H1 (cell line): ENCODE measurements around the gene LRRC17. TPM values are rescaled to one million over a fixed set of nuclear protein-coding genes. Genes with fewer than 3 reads are reported as not detected.

Experiments used
- CTCF ChIA-PET: fragments of 300-600 bp; sonication (Branson Sonifier 250); formaldehyde crosslinking; loops from one replicate; lab custom pipeline; 2021; ENCODE audit not compliant: partially characterized antibody; lab: Charles Lee
- POLR2A ChIA-PET: fragments of 300-600 bp; sonication (Branson Sonifier 250); formaldehyde crosslinking; loops from one replicate; lab custom pipeline; 2021; ENCODE audit warnings: inconsistent platforms; ENCODE audit not compliant: partially characterized antibody; lab: Charles Lee
- DNase-seq, 2 experiments: peaks; one replicate each; pipeline versions ENCODE4 v3.0.0 to v3.0.0-alpha.2; 2010 to 2022; ENCODE audit warnings: low spot score in 2 of 2, low read depth in 1 of 2, mixed read lengths in 1 of 2
- FAIRE-seq: peaks from 2 replicates; lab custom pipeline; 2011; peaks lifted over from hg19 to GRCh38; lab: Jason Lieb, UNC
- H2AFZ ChIP-seq: 2 replicates; pipeline ENCODE4 v1.8.1; 2012; ENCODE audit warnings: low read length, inconsistent platforms
- H2AK5ac ChIP-seq: 2 replicates; pipeline ENCODE4 v1.6.1; 2013; ENCODE audit warnings: low read depth, low read length
- H2BK120ac ChIP-seq: replicated peaks from 2 replicates; pipeline ENCODE3; 2013; ENCODE audit warnings: low read depth, low read length, inconsistent platforms
- H2BK12ac ChIP-seq: 2 replicates; pipeline ENCODE4 v1.6.1; 2013; ENCODE audit warnings: low read depth, low read length
- H2BK15ac ChIP-seq: 2 replicates; pipeline ENCODE4 v1.6.1; 2013; ENCODE audit warnings: low read length
- H2BK20ac ChIP-seq: 2 replicates; pipeline ENCODE4 v1.6.1; 2013; ENCODE audit warnings: low read length
- H2BK5ac ChIP-seq: 2 replicates; pipeline ENCODE4 v1.6.1; 2013; ENCODE audit warnings: low read depth, low read length
- H3K14ac ChIP-seq: 2 replicates; pipeline ENCODE4 v1.6.1; 2013; ENCODE audit warnings: inconsistent platforms; ENCODE audit not compliant: insufficient read length
- H3K18ac ChIP-seq: 2 replicates; pipeline ENCODE4 v1.6.1; 2013; ENCODE audit warnings: low read length; ENCODE audit errors: extremely low read depth
- H3K23ac ChIP-seq: 2 replicates; pipeline ENCODE4 v1.6.1; 2013; ENCODE audit warnings: inconsistent platforms; ENCODE audit not compliant: insufficient read length
- H3K23me2 ChIP-seq: 2 replicates; pipeline ENCODE4 v1.6.1; 2013; ENCODE audit warnings: low read depth, low read length
- H3K27ac ChIP-seq: 2 replicates; pipeline ENCODE4 v1.6.1; 2011; ENCODE audit warnings: low read depth, low read length, inconsistent platforms
- H3K27me3 ChIP-seq, 4 experiments: replicated peaks in 1 of 4; 1 replicate in 1 of 4; 2 replicates in 3 of 4; pipeline versions ENCODE4 v1.6.1 to v1.8.1; 2011 to 2013; ENCODE audit warnings: low read length in 3 of 4, mild to moderate bottlenecking in 3 of 4, inconsistent platforms in 2 of 4, mixed read lengths in 2 of 4, moderate library complexity in 1 of 4; ENCODE audit not compliant: control insufficient read depth in 3 of 4, insufficient read depth in 3 of 4; ENCODE audit errors: extremely low read depth in 1 of 4
- H3K36me3 ChIP-seq, 4 experiments: 2 replicates each; pipeline versions ENCODE4 v1.6.1 to v1.8.1; 2011 to 2013; ENCODE audit warnings: mild to moderate bottlenecking in 4 of 4, low read length in 3 of 4, moderate library complexity in 2 of 4, control low read depth in 1 of 4, inconsistent platforms in 1 of 4; ENCODE audit not compliant: insufficient read depth in 4 of 4, control insufficient read depth in 2 of 4
- H3K4ac ChIP-seq: replicated peaks from 2 replicates; pipeline ENCODE3; 2013; ENCODE audit warnings: low read length, low read depth, mixed read lengths, inconsistent platforms; ENCODE audit not compliant: insufficient read length
- H3K4me1 ChIP-seq, 4 experiments: replicated peaks in 1 of 4; 1 replicate in 1 of 4; 2 replicates in 3 of 4; pipeline versions ENCODE4 v1.6.1 to v1.8.1; 2011 to 2013; ENCODE audit warnings: low read length in 3 of 4, inconsistent platforms in 2 of 4, mixed read lengths in 1 of 4; ENCODE audit not compliant: insufficient read depth in 4 of 4, control insufficient read depth in 3 of 4
- H3K4me2 ChIP-seq, 2 experiments: 2 replicates each; pipeline versions ENCODE4 v1.6.1 to v1.8.1; 2011 to 2013; ENCODE audit warnings: low read depth in 2 of 2, low read length in 2 of 2, control low read depth in 1 of 2, inconsistent platforms in 1 of 2, mild to moderate bottlenecking in 1 of 2; ENCODE audit not compliant: insufficient read depth in 1 of 2
- H3K4me3 ChIP-seq, 4 experiments: fragments of 200-600, 300-600 bp in 1 of 4; sonication (generic), shearing (Covaris generic), sonication (Bioruptor Twin) in 1 of 4; 2 replicates each; pipeline versions ENCODE4 v1.5.1 to v1.8.1; 2011 to 2016; ENCODE audit warnings: low read length in 4 of 4, low read depth in 3 of 4, control low read depth in 2 of 4, inconsistent platforms in 2 of 4, mild to moderate bottlenecking in 2 of 4, mixed read lengths in 1 of 4, moderate library complexity in 1 of 4; ENCODE audit not compliant: insufficient read depth in 2 of 4; ENCODE audit errors: extremely low read depth in 1 of 4
- H3K56ac ChIP-seq: replicated peaks from 2 replicates; pipeline ENCODE3; 2013; ENCODE audit warnings: low read depth, mild to moderate bottlenecking, mixed read lengths, low read length, inconsistent platforms; ENCODE audit not compliant: insufficient read length
- H3K79me1 ChIP-seq: 2 replicates; pipeline ENCODE4 v1.6.1; 2013; ENCODE audit warnings: low read depth, low read length, control low read depth
- H3K79me2 ChIP-seq, 2 experiments: 2 replicates each; pipeline versions ENCODE4 v1.6.1 to v1.8.1; 2012 to 2013; ENCODE audit warnings: low read length in 2 of 2, mild to moderate bottlenecking in 2 of 2, inconsistent platforms in 1 of 2; ENCODE audit not compliant: insufficient read depth in 2 of 2, control insufficient read depth in 1 of 2
- H3K9ac ChIP-seq, 4 experiments: replicated peaks in 1 of 4; 1 replicate in 1 of 4; 2 replicates in 3 of 4; pipeline versions ENCODE4 v1.6.1 to v1.8.1; 2011 to 2013; ENCODE audit warnings: low read depth in 3 of 4, low read length in 3 of 4, control low read depth in 2 of 4, mild to moderate bottlenecking in 2 of 4, moderate library complexity in 2 of 4, inconsistent platforms in 1 of 4; ENCODE audit errors: extremely low read depth in 1 of 4
- H3K9me3 ChIP-seq, 2 experiments: 2 replicates each; pipeline versions ENCODE4 v1.6.1 to v1.8.1; 2012 to 2013; ENCODE audit warnings: mild to moderate bottlenecking in 2 of 2, moderate library complexity in 2 of 2, control low read depth in 1 of 2, inconsistent platforms in 1 of 2, low read depth in 1 of 2, low read length in 1 of 2, mixed read lengths in 1 of 2; ENCODE audit not compliant: insufficient read depth in 2 of 2
- H4K20me1 ChIP-seq, 2 experiments: replicated peaks in 1 of 2; 2 replicates each; pipeline versions ENCODE3 to v1.8.1; 2011 to 2013; ENCODE audit warnings: inconsistent platforms in 2 of 2, low read length in 2 of 2, mild to moderate bottlenecking in 1 of 2; ENCODE audit not compliant: insufficient read depth in 2 of 2, control insufficient read depth in 1 of 2
- H4K5ac ChIP-seq: 2 replicates; pipeline ENCODE4 v1.6.1; 2013; ENCODE audit warnings: low read length, low read depth, mixed read lengths, inconsistent platforms; ENCODE audit not compliant: insufficient read length
- H4K8ac ChIP-seq: 2 replicates; pipeline ENCODE4 v1.8.0; 2013; ENCODE audit warnings: mild to moderate bottlenecking, moderate library complexity, low read length, inconsistent platforms; ENCODE audit not compliant: insufficient read depth; ENCODE audit errors: extremely low read depth
- H4K91ac ChIP-seq: replicated peaks from 2 replicates; pipeline ENCODE3; 2013; ENCODE audit warnings: low read length, mixed read lengths, inconsistent platforms; ENCODE audit not compliant: insufficient read length
- ASH2L ChIP-seq: fragments of 200-600, 300-600 bp; sonication (generic); IDR thresholded peaks from one replicate; pipeline ENCODE4 v1.7.1; 2017; ENCODE audit warnings: low read length
- BCL11A ChIP-seq, 2 experiments: IDR thresholded peaks; one replicate each; pipeline ENCODE4 v1.6.1; 2011; ENCODE audit warnings: low read depth in 2 of 2, low read length in 2 of 2, mild to moderate bottlenecking in 2 of 2
- POLR2A ChIP-seq, 2 experiments: IDR thresholded peaks; 1 replicate in 1 of 2; 2 replicates in 1 of 2; pipeline ENCODE4 v1.6.1; 2011; ENCODE audit warnings: low read depth in 2 of 2, low read length in 2 of 2, mild to moderate bottlenecking in 2 of 2; ENCODE audit errors: control extremely low read depth in 1 of 2
- SAP30 ChIP-seq: fragments of 300-600 bp; sonication (generic); IDR thresholded peaks from 2 replicates; pipeline ENCODE4 v1.7.1; 2012; ENCODE audit warnings: low read length, moderate library complexity, mild to moderate bottlenecking, inconsistent platforms; ENCODE audit not compliant: insufficient read depth, insufficient replicate concordance
- TEAD4 ChIP-seq: IDR thresholded peaks from 2 replicates; pipeline ENCODE4 v1.6.1; 2012; ENCODE audit warnings: low read depth, low read length, inconsistent platforms, mixed read lengths
- WGBS, 2 experiments: shearing (Covaris generic) in 1 of 2; methylation state at CpG; one replicate each; pipeline versions ENCODE4 v1.1.6 to v1.1.7; 2013 to 2015; ENCODE audit warnings: low lambda C conversion rate in 2 of 2, mixed read lengths in 2 of 2, inconsistent platforms in 1 of 2, low coverage in 1 of 2, missing lambda C conversion rate in 1 of 2; ENCODE audit not compliant: insufficient replicate concordance in 2 of 2, insufficient coverage in 1 of 2, insufficient read length in 1 of 2; ENCODE audit errors: extremely low coverage in 1 of 2, missing lambda C conversion rate in 1 of 2; 5-methylcytosine and 5-hydroxymethylcytosine counted together
- polyA plus RNA-seq, 7 experiments: library from polyadenylated mRNA; depleted of rRNA in 3 of 7; stranded (reverse) in 5 of 7; unstranded in 2 of 7; fragments of >200 nt in 5 of 7; fragments of 200-250 nt in 2 of 7; gene quantifications; 1 replicate in 5 of 7; 2 replicates in 1 of 7; 4 replicates in 1 of 7; pipeline versions ENCODE4 v1.2.1 to v1.2.3, GENCODE V29; 2011 to 2013; ENCODE audit warnings: missing spikeins in 2 of 7, mixed read lengths in 2 of 7
- total RNA-seq: library from RNA; stranded (reverse); fragmentation: NEBNext Ultra II Directional; extraction: Animal tissue kit (Norgen Biotek cat#: 25700); gene quantifications from 2 replicates; pipeline ENCODE4 v1.2.1, GENCODE V29; 2021

LRRC17 gene
- total and polyA plus RNA-seq, 2 of the 8 experiments (the other 6 are each of a cell fraction or from before 2014, with no cell fraction given): 3.0 TPM

- peak overlapping the region; percentile 44 for H3K27ac ChIP-seq
Measured at GRCh38 chr7:102934239-102934638, 21.4 kb downstream of the LRRC17 start.

More at GRCh38 chr7:102934239-102934638, 21.4 kb downstream of the LRRC17 start:
- Histone ChIP-seq H3K36me3 (no peaks in the 10 kb centered on the region), H3K4me2 (peak overlapping the region; percentile 32 to 43), H3K79me1 (no peaks in the 10 kb centered on the region), H3K79me2 (no peaks in the 10 kb centered on the region), H3K56ac (no peak overlapping the region), H3K27me3 (no peaks in the 10 kb centered on the region), H4K8ac (no peak overlapping the region)
- CTCF ChIA-PET: interaction anchor here (1.6 kb wide), 2 partner anchors 11 to 19 kb away, joined by 4 to 5 read pairs; no protein-coding TSS in a partner anchor
- FAIRE-seq: no peak
- TF ChIP-seq ASH2L: no peak
- no peak for TF ChIP-seq BCL11A (IDR thresholded peaks at IDR 0.05; ENCODE audit: low read depth in 2 of 2, low read length in 2 of 2)
- TF ChIP-seq SAP30: no peak
- no peak for TF ChIP-seq TEAD4
- TF ChIP-seq POLR2A (IDR thresholded peaks at IDR 0.05; ENCODE audit: control extremely low read depth in 1 of 2, low read depth in 2 of 2, low read length in 2 of 2): 0 out of 3 replicates have a peak, but pooled peaks of 1 of the 2 experiments have one; percentile 2
- TF ChIP-seq, all 59 proteins: peak for 1
- Histone ChIP-seq H2BK15ac (no peak overlapping the region), H3K23ac (no peak overlapping the region), H2BK20ac (peak overlapping the region; percentile 74; the same call in 1 of the 2 replicates), H3K4ac (peak overlapping the region; percentile 27), H3K14ac (no peak overlapping the region), H4K20me1 (no peaks in the 10 kb centered on the region), H2BK5ac (peak overlapping the region; percentile 61; the same call in 1 of the 2 replicates), H2AFZ (no peak overlapping the region), H3K4me3 (peak overlapping the region in 1 of 4 experiments; percentile 33; a peak in 2 of 8 replicates), H3K23me2 (no peaks in the 10 kb centered on the region), H3K9me3 (no peaks in the 10 kb centered on the region), H4K91ac (peak overlapping the region; percentile 90), H4K5ac (peak overlapping the region; percentile 60), H3K4me1 (peaks cover 8 to 32% (median 27%) of the 10 kb centered on the region in 4 experiments), H2BK120ac (peak overlapping the region; percentile 91), H3K18ac (peak overlapping the region; percentile 81; the same call in 1 of the 2 replicates), H2BK12ac (peak overlapping the region; percentile 55), H3K9ac (peak overlapping the region in 2 of 4 experiments; percentile 4 to 43; a peak in 2 of 7 replicates), H2AK5ac (no peak overlapping the region)
- no peak for DNase-seq
- WGBS, 2 experiments: 56% methylated on average over 8 of the region's 8 CpGs; no CpG with 5 or more reads in 1 of the 2 experiments
- POLR2A ChIA-PET: no interaction called here
